Kidney capillary endothelial cell (primary cell): ENCODE results near the gene ZBED5.
"Not testable (repeated sequence)": the region's sequence is repeated elsewhere in the genome, so short reads cannot be mapped to it uniquely, and the experiment has no call there.

Experiments
- DNase-seq: peaks from one replicate; pipeline ENCODE4 v3.0.0-alpha.2; 2018; ENCODE audit warnings: low spot score

Gene ZBED5

GRCh38 chr11:10838083-10838482, 19.8 kb downstream of the ZBED5 start:
- no peak for DNase-seq

- not testable (repeated sequence) for DNase-seq
Measured at GRCh38 chr11:10836884-10837283, 21.0 kb downstream of the ZBED5 start.

GRCh38 chr11:10829139-10829538, 28.7 kb downstream of the ZBED5 start:
- DNase-seq = no peak

DNA sequence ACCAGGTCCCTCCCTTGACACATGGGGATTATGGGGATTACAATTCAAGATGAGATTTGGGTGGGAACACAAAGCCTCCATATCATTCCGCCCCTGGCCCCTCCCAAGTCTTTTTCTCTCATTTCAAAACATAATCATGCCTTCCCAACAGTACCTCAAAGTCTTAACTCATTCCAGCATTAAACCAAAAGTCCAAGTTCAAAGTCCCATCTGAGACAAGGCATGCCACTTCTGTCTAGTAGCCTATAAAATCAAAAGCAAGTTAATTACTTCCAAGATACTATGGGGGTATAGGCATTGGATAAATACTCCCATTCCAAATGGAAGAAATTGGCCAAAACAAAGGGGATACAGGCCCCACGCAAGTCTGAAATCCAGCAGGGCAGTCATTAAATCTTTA, 29.5 kb downstream of the ZBED5 start:
- no peak for DNase-seq

DNA sequence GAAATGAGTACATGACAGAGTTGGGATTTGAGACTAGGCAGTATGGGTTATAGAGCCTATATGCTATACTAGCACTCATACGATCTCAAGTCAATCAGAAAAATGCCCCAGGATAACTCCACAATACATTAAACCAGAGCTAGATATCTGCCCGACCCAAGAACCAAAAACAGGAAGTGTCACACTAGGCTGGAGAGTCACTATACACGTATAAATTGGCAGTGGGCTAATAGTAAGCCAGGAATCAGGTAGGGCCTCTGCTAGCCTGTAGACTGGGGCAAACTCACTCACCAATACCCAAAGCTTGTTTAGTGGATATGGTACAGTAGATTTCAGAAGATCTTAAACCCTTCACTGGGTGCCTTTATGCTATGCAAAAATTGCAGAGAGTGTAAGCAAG, 33.0 kb downstream of the ZBED5 start:
- no peak for DNase-seq

DNA sequence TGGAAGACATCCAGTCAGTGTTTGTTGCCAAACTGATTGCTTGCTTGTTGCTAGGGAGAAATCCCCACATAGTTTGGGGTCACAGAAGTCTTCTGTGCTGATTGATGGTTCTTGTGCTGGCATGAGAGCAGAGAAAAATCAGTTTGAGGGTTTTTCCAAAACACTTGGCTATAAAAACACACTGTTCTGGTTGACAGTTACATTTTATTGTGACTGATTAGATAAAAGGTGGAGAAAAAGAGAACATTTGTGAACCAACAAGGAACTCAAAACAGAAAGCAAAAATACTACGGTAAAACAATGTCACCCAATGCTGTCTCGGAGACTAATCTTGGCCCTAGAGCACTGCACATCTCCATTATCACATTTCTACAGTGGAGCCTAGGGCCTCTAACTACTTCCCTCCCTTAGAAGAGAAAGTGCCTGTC, 34.7 kb downstream of the ZBED5 start:
- DNase-seq = no peak

DNA sequence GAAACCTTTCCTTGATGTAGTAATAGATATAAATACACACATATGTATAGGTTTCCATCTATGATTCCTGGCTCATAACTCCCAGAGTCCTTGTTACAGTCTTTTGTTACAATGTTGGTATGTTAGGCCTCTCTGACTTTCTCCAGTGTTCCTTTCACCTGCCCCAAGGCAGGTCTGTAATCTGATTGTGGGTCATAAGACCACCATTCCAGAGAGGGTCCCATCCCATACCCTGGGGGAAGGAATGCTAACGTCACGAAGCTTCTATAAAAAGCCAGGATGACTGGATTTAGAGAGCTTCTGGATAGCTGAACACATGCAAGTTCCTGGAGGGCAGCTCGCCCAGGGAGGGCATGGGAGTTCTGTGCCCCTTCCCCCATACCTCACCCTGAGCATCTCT, 35.4 kb downstream of the ZBED5 start:
- DNase-seq = not testable (repeated sequence)

DNA sequence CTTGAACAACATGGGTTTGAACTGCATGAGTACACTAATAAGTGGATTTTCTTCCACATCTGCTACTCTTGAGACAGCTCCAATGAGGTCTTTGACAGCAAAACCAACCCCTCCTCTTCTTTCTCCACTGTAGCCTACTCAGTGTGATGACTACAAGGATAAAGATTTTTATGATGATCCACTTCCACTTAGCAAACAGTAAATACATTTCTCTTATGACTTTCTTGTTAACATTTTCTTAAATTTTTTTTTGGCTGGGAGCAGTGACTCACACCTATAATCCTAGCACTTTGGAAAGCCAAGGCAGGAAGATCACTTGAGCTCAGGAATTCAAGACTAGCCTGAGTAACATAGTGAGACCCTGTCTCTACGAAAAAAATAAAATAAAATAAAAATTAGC, 39.3 kb downstream of the ZBED5 start:
- no peak for DNase-seq

- no peak for DNase-seq
Measured at GRCh38 chr11:10813945-10814344, 43.9 kb downstream of the ZBED5 start.

DNA sequence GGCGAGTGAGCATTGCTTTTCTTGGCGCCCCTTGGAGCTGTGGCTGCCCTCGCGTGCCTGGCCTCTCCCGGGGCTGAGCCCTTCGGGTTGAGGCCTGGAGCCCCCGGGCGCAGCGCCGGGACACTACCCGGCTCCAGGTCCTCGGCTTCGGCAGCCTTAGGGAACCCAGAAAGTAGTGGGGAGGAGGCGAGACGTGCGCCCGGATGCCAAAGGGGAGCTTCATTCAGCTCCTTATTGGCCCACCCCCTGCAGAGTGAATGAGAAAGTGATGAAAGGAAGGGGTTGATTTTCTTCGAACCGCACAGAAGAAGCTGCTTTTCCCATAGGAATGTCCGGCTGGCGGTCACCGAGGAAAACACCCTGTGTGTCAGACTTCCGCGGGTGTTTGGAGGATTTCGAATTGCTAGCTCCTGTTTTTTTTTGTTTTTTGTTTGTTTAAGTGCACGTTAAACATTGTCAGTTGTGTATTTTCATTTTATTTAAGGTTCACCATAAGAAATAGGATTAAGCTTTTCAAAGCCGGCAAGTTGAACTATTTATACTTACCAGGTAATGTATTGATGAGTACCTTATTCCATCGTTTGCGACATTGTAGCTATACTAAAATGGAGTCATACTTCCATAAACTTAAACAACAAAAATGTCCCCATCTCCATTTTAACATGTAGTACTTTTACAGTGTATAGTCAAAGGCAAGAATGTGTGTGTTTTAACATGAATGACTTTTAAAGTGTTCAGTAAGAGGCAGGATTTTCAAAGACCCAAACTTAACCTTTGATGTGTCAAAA, 48.3 kb downstream of the ZBED5 start:
- no peak for DNase-seq

- peak; percentile 98 for DNase-seq
Measured at GRCh38 chr11:10808553-10809372, 49.1 kb downstream of the ZBED5 start, which contains the start of gene EIF4G2. EIF4G2 (minus strand) TSS chr11:10808926.

- DNase-seq = no peak
Measured at GRCh38 chr11:10808235-10808552, 49.7 kb downstream of the ZBED5 start.

DNA sequence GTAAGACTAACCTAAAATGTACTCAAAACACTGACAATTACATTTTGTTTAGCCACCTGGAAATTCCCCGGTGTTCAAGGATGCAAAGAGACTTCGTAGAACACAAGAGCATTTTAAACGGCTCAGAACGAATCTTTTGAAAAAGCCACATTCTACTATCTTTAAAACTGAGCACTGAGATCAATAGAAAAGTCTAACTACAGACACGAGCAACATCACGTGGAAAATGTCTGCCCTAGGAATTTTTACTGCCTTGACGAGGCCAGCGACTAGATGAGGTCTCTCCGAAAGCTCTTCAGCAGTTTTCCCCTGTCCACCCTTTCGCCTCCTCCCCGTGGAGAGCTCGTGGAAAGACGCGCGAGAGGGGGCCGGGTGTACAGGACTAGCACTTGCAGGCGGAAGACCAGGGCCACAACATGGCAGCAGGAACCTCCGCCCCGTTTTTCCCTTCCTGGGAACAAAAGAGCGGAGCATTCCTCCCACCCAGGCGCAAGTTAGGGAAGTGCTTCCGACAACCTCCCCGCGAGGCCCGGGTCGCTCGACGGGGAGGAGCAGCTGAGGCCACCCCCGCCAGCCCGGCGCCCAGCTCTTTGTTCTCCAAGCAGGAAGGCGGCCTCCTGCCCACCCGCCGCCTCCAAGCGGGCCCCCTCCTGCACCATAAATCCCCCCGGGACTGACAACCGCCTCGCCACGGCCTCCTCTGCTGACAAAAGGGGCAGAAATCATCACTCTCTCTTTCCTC, 50.2 kb downstream of the ZBED5 start:
- no peak for DNase-seq

- no peak for DNase-seq
Measured at GRCh38 chr11:10806206-10806605, 51.6 kb downstream of the ZBED5 start.

- DNase-seq = no peak
Measured at GRCh38 chr11:10805741-10806140, 52.1 kb downstream of the ZBED5 start.

GRCh38 chr11:10803676-10804075, 54.2 kb downstream of the ZBED5 start:
- DNase-seq = no peak
